Caco-2 (cell line): ENCODE results near the gene HSDL1. TPM values are rescaled to one million over a fixed set of nuclear protein-coding genes. Genes with fewer than 3 reads are reported as not detected.

ENCODE experiments used
- BruUV-seq: library from RNA; stranded (reverse); fragments of 400-500 nt; replicated peaks from 2 replicates; lab custom pipeline; 2021; lab: Mats Ljungman, UMichigan
- CTCF ChIA-PET: fragments of 300-600 bp; sonication (Branson Sonifier 250); formaldehyde crosslinking; loops from one replicate; lab custom pipeline; 2022; ENCODE audit warnings: antibody characterized with exemption; lab: Charles Lee
- POLR2A ChIA-PET: fragments of 300-600 bp; sonication (Branson Sonifier 250); formaldehyde crosslinking; loops from one replicate; lab custom pipeline; 2022; ENCODE audit warnings: antibody characterized with exemption; lab: Charles Lee
- DNase-seq, 2 experiments: peaks; one replicate each; pipeline versions ENCODE4 v3.0.0 to v3.0.0-alpha.2; 2020 to 2022
- H3K27me3 ChIP-seq: replicated peaks from 2 replicates; pipeline ENCODE4 v1.6.0; 2011; ENCODE audit warnings: low read length; ENCODE audit not compliant: control insufficient read depth, insufficient read depth
- H3K36me3 ChIP-seq: 2 replicates; pipeline ENCODE4 v1.5.1; 2011; ENCODE audit warnings: low read length; ENCODE audit not compliant: control insufficient read depth, insufficient read depth
- H3K4me1 ChIP-seq: fragments of 250-450 bp; sonication (Bioruptor Pico); 2 replicates; pipeline ENCODE4 v1.5.1; 2020; ENCODE audit warnings: mild to moderate bottlenecking
- H3K4me3 ChIP-seq: 2 replicates; pipeline ENCODE4 v1.5.1; 2011; ENCODE audit warnings: low read depth, mild to moderate bottlenecking, control low read depth, low read length
- H3K9me3 ChIP-seq: fragments of 250-450 bp; sonication (Bioruptor Pico); 2 replicates; pipeline ENCODE4 v1.5.1; 2020; ENCODE audit warnings: mild to moderate bottlenecking, moderate library complexity
- H3K27ac Mint-ChIP-seq: one replicate; pipeline ENCODE4 v1.8.0; 2022; ENCODE audit warnings: mixed read lengths; ENCODE audit not compliant: unreplicated experiment
- H3K27me3 Mint-ChIP-seq: one replicate; pipeline ENCODE4 v1.8.0; 2022; ENCODE audit warnings: mixed read lengths; ENCODE audit not compliant: insufficient read depth, unreplicated experiment
- H3K36me3 Mint-ChIP-seq: one replicate; pipeline ENCODE4 v1.8.0; 2022; ENCODE audit warnings: mild to moderate bottlenecking, mixed read lengths; ENCODE audit not compliant: insufficient read depth, unreplicated experiment
- H3K4me1 Mint-ChIP-seq: one replicate; pipeline ENCODE4 v1.8.0; 2022; ENCODE audit warnings: low read depth, mixed read lengths; ENCODE audit not compliant: unreplicated experiment
- H3K4me3 Mint-ChIP-seq: one replicate; pipeline ENCODE4 v1.8.0; 2022; ENCODE audit warnings: mild to moderate bottlenecking, moderate library complexity, mixed read lengths; ENCODE audit not compliant: unreplicated experiment
- H3K9me3 Mint-ChIP-seq: one replicate; pipeline ENCODE4 v1.8.0; 2022; ENCODE audit warnings: mixed read lengths; ENCODE audit not compliant: unreplicated experiment
- CTCF ChIP-seq, 2 experiments: fragments of 200-600 bp in 1 of 2; IDR thresholded peaks; 1 replicate in 1 of 2; 2 replicates in 1 of 2; pipeline versions ENCODE4 v1.5.1 to v1.8.0; 2011 to 2022; ENCODE audit warnings: antibody characterized with exemption in 1 of 2, control low read depth in 1 of 2, inconsistent platforms in 1 of 2, low read depth in 1 of 2, low read length in 1 of 2, mild to moderate bottlenecking in 1 of 2, moderate library complexity in 1 of 2; ENCODE audit not compliant: insufficient read depth in 1 of 2, severe bottlenecking in 1 of 2, unreplicated experiment in 1 of 2
- intact Hi-C: fragments of 100-400 bp; cut with micrococcal nuclease; formaldehyde crosslinking; loops from one replicate; pipeline ENCODE4 v1.10.0; 2022; ENCODE audit not compliant: unreplicated experiment
- total RNA-seq: library from RNA; stranded (reverse); gene quantifications from 2 replicates; pipeline ENCODE4 v1.2.3, GENCODE V29; 2022

HSDL1 gene
- total RNA-seq, 1 experiment from 2014 or later, result 23.7 TPM

DNA sequence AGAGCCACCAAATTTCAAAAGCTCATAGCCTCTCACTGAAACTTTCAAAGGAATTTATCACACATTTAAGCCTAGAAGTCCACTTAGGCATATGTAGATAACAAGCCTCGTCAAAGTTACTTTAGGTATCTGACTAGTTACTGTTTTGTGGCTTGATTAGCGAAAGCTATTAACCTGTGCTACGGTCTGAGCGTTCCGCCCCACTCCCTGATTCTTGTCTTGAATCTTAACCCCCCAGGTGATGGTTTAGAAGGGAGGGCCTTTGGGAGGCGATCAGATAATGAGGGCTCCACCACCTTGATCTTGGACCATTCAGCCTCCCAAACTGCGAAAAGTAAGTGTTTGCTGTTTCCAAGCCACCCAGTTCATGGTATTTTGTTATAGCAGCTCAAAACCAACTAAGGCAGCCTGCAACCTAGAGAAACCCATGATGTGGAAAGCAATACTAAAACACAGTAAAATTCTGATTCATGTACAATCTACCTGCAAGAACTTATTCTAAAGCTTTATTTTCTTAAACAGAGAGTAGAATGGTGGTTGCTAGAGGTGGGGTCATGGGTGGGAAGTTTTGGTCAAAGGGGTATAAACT lies 7.1 kb downstream of the HSDL1 start:
- TF ChIP-seq CTCF (IDR thresholded peaks at IDR 0.05; ENCODE audit: insufficient read depth in 1 of 2, low read depth in 1 of 2, low read length in 1 of 2, severe bottlenecking in 1 of 2, unreplicated experiment in 1 of 2), result no peak
- H3K36me3 ChIP-seq, result no peaks in the 10 kb centered on the region
- H3K4me3 Mint-ChIP-seq, result no peak overlapping the region
- intact Hi-C loops, result no loop called here
- CTCF ChIA-PET, result no interaction called here
- no peak overlapping the region for H3K27ac Mint-ChIP-seq
- no peaks in the 10 kb centered on the region for H3K27me3 Mint-ChIP-seq
- no peak for DNase-seq
- no peaks in the 10 kb centered on the region for H3K27me3 ChIP-seq
- no peaks in the 10 kb centered on the region for H3K4me1 ChIP-seq
- H3K36me3 Mint-ChIP-seq, result no peaks in the 10 kb centered on the region
- H3K4me1 Mint-ChIP-seq, result peaks cover 18% of the 10 kb centered on the region
- POLR2A ChIA-PET, result no interaction called here
- H3K9me3 Mint-ChIP-seq, result no peaks in the 10 kb centered on the region
- no peaks in the 10 kb centered on the region for H3K9me3 ChIP-seq
- no peak overlapping the region for H3K4me3 ChIP-seq
- BruUV-seq, result no TSS peak

GRCh38 chr16:84137287-84137686 lies 7.7 kb downstream of the HSDL1 start:
- H3K9me3 ChIP-seq, result no peaks in the 10 kb centered on the region
- H3K36me3 ChIP-seq, result no peaks in the 10 kb centered on the region
- Mint-ChIP-seq H3K4me1 (peaks cover 18% of the 10 kb centered on the region), H3K36me3 (no peaks in the 10 kb centered on the region), H3K27me3 (no peaks in the 10 kb centered on the region), H3K4me3 (no peak overlapping the region), H3K9me3 (no peaks in the 10 kb centered on the region), H3K27ac (no peak overlapping the region)
- POLR2A ChIA-PET, result no interaction called here
- no peaks in the 10 kb centered on the region for H3K27me3 ChIP-seq
- no peak overlapping the region for H3K4me3 ChIP-seq
- TF ChIP-seq CTCF (IDR thresholded peaks at IDR 0.05; ENCODE audit: insufficient read depth in 1 of 2, low read depth in 1 of 2, low read length in 1 of 2, severe bottlenecking in 1 of 2, unreplicated experiment in 1 of 2), result no peak
- no peak for DNase-seq
- no TSS peak for BruUV-seq
- CTCF ChIA-PET, result no interaction called here
- intact Hi-C loops, result no loop called here
- H3K4me1 ChIP-seq, result no peaks in the 10 kb centered on the region

GRCh38 chr16:84136331-84137125 lies 8.4 kb downstream of the HSDL1 start:
- Histone ChIP-seq H3K9me3 (no peaks in the 10 kb centered on the region), H3K36me3 (no peaks in the 10 kb centered on the region), H3K4me3 (no peak overlapping the region), H3K4me1 (no peaks in the 10 kb centered on the region), H3K27me3 (no peaks in the 10 kb centered on the region)
- Mint-ChIP-seq H3K27ac (no peak overlapping the region), H3K4me1 (peaks cover 13% of the 10 kb centered on the region), H3K4me3 (no peak overlapping the region), H3K27me3 (no peaks in the 10 kb centered on the region), H3K9me3 (no peaks in the 10 kb centered on the region), H3K36me3 (no peaks in the 10 kb centered on the region)
- TF ChIP-seq CTCF (IDR thresholded peaks at IDR 0.05; ENCODE audit: insufficient read depth in 1 of 2, low read depth in 1 of 2, low read length in 1 of 2, severe bottlenecking in 1 of 2, unreplicated experiment in 1 of 2), result no peak
- DNase-seq, result no peak
- BruUV-seq, result no TSS peak
- POLR2A ChIA-PET, result no interaction called here
- intact Hi-C loops, result no loop called here
- CTCF ChIA-PET, result no interaction called here
